CD4-positive, CD25-positive, alpha-beta regulatory T cell (primary cell): ENCODE measurements around the gene RNF151. TPM values are rescaled to one million over a fixed set of nuclear protein-coding genes. Genes with fewer than 3 reads are reported as not detected.
A peak's percentile ranks its signal among the peaks of the same experiment; 100 is the strongest.

Source experiments
- ATAC-seq, 2 donors: fragments of 150-1000 bp; cut with Tn5 transposase; one replicate each; pipeline ENCODE4 v1.10.0; 2021; ENCODE audit warnings: low read depth in 2 of 2, moderate number of reproducible peaks in 2 of 2, moderate library complexity in 1 of 2
- DNase-seq, 3 donors: peaks; one replicate each; pipeline versions ENCODE4 v3.0.0 to v3.0.0-alpha.2; 2012 to 2022; ENCODE audit warnings: mixed read lengths in 1 of 3
- H3K27ac ChIP-seq: one replicate; pipeline ENCODE4 v1.7.0; 2013; ENCODE audit warnings: mild to moderate bottlenecking, low read length; ENCODE audit not compliant: insufficient read depth, poor library complexity, severe bottlenecking
- H3K27me3 ChIP-seq: one replicate; pipeline ENCODE4 v1.7.0; 2013; ENCODE audit warnings: low read length; ENCODE audit not compliant: control insufficient read depth, insufficient read depth
- H3K36me3 ChIP-seq: one replicate; pipeline ENCODE4 v1.7.0; 2013; ENCODE audit warnings: mild to moderate bottlenecking, low read length, moderate library complexity; ENCODE audit not compliant: control insufficient read depth, insufficient read depth
- H3K4me1 ChIP-seq: 2 replicates; pipeline ENCODE4 v1.7.0; 2013; ENCODE audit warnings: mild to moderate bottlenecking, low read length; ENCODE audit not compliant: insufficient read depth, control insufficient read depth, poor library complexity, severe bottlenecking
- H3K4me3 ChIP-seq: one replicate; pipeline ENCODE4 v1.7.0; 2013; ENCODE audit warnings: low read depth, mild to moderate bottlenecking, low read length, moderate library complexity
- H3K9me3 ChIP-seq, 2 experiments: 1 replicate in 1 of 2; 2 replicates in 1 of 2; pipeline ENCODE4 v1.7.0; 2013; ENCODE audit warnings: low read length in 2 of 2, mild to moderate bottlenecking in 1 of 2, moderate library complexity in 1 of 2; ENCODE audit not compliant: control insufficient read depth in 2 of 2
- H3K27ac Mint-ChIP-seq, 3 donors: one replicate each; pipeline ENCODE4 v1.8.0; 2020 to 2022; ENCODE audit warnings: mild to moderate bottlenecking in 3 of 3, mixed read lengths in 3 of 3, moderate library complexity in 2 of 3
- H3K27me3 Mint-ChIP-seq: one replicate; pipeline ENCODE4 v1.8.0; 2022; ENCODE audit warnings: mild to moderate bottlenecking, mixed read lengths
- H3K36me3 Mint-ChIP-seq: one replicate; pipeline ENCODE4 v1.8.0; 2020; ENCODE audit warnings: mixed read lengths
- H3K4me1 Mint-ChIP-seq, 4 donors: one replicate each; pipeline ENCODE4 v1.8.0; 2020 to 2022; ENCODE audit warnings: mixed read lengths in 4 of 4, mild to moderate bottlenecking in 1 of 4
- H3K4me3 Mint-ChIP-seq, 4 donors: one replicate each; pipeline ENCODE4 v1.8.0; 2020 to 2022; ENCODE audit warnings: mild to moderate bottlenecking in 4 of 4, mixed read lengths in 4 of 4, moderate library complexity in 3 of 4
- H3K9me3 Mint-ChIP-seq, 7 donors: one replicate each; pipeline ENCODE4 v1.8.0; 2020 to 2022; ENCODE audit warnings: mixed read lengths in 7 of 7, mild to moderate bottlenecking in 3 of 7, moderate library complexity in 2 of 7
- polyA plus RNA-seq, 4 donors: library from polyadenylated mRNA; unstranded; fragments of 300-500 nt; fragmentation: Illumina TruSeq; gene quantifications; one replicate each; pipeline ENCODE4 v1.2.3, GENCODE V29; 2021
- total RNA-seq: library from RNA; stranded (reverse); gene quantifications from one replicate; pipeline ENCODE4 v1.2.3, GENCODE V29; 2022

The RNF151 gene
- total and polyA plus RNA-seq, 5 donors from 2014 or later, result not detected

GRCh38 chr16:1980030-1980769 is 13.5 kb downstream of the RNF151 start:
- no peak for DNase-seq
- no peaks in the 10 kb centered on the region for H3K9me3 ChIP-seq
- no peak for ATAC-seq
- Mint-ChIP-seq H3K36me3 (peaks cover 6% of the 10 kb centered on the region), H3K27me3 (peaks cover 27% of the 10 kb centered on the region), H3K27ac (no peak overlapping the region), H3K9me3 (no peaks in the 10 kb centered on the region), H3K4me1 (peaks cover 0 to 18% (median 5%) of the 10 kb centered on the region in 4 donors), H3K4me3 (peak overlapping the region in 1 of 4 donors; percentile 88)
- peaks cover 11% of the 10 kb centered on the region for H3K27me3 ChIP-seq
- peaks cover 28% of the 10 kb centered on the region for H3K36me3 ChIP-seq
- H3K27ac ChIP-seq, result no peak overlapping the region
- no peak overlapping the region for H3K4me3 ChIP-seq
- peaks cover 22% of the 10 kb centered on the region for H3K4me1 ChIP-seq

- Mint-ChIP-seq H3K27me3 (peaks cover 27% of the 10 kb centered on the region), H3K36me3 (peaks cover 5% of the 10 kb centered on the region), H3K4me3 (peak overlapping the region in 1 of 4 donors; percentile 88), H3K27ac (no peak overlapping the region), H3K4me1 (peaks cover 0 to 19% (median 5%) of the 10 kb centered on the region in 4 donors), H3K9me3 (no peaks in the 10 kb centered on the region)
- H3K27ac ChIP-seq, result no peak overlapping the region
- no peaks in the 10 kb centered on the region for H3K9me3 ChIP-seq
- peaks cover 25% of the 10 kb centered on the region for H3K4me1 ChIP-seq
- ATAC-seq, result no peak
- H3K4me3 ChIP-seq, result no peak overlapping the region
- H3K36me3 ChIP-seq, result peaks cover 23% of the 10 kb centered on the region
- DNase-seq, result no peak
- H3K27me3 ChIP-seq, result peaks cover 11% of the 10 kb centered on the region
Measured at GRCh38 chr16:1980770-1981087, 14.1 kb downstream of the RNF151 start.

GRCh38 chr16:1981398-1981836 is 14.8 kb downstream of the RNF151 start, which contains the start of gene NOXO1:
NOXO1 (minus strand) TSS chr16:1981469; CDS start chr16:1981179, 290 bp downstream.
- peaks cover 11% of the 10 kb centered on the region for H3K27me3 ChIP-seq
- H3K27ac Mint-ChIP-seq, result no peak within 1 kb of the TSS
- H3K4me3 Mint-ChIP-seq, result peak within 1 kb of the TSS; percentile 72 to 92 (median 86)
- no peaks in the 10 kb centered on the region for H3K9me3 Mint-ChIP-seq
- H3K36me3 ChIP-seq, result peaks cover 17% of the 10 kb centered on the region
- H3K27ac ChIP-seq, result no peak within 1 kb of the TSS
- H3K4me1 Mint-ChIP-seq, result peaks cover 0 to 19% (median 6%) of the 10 kb centered on the region in 4 donors
- peaks cover 25% of the 10 kb centered on the region for H3K4me1 ChIP-seq
- DNase-seq (no peak), ATAC-seq (no peak)
- H3K36me3 Mint-ChIP-seq, result no peaks in the 10 kb centered on the region
- H3K9me3 ChIP-seq, result no peaks in the 10 kb centered on the region
- peaks cover 27% of the 10 kb centered on the region for H3K27me3 Mint-ChIP-seq
- H3K4me3 ChIP-seq, result no peak within 1 kb of the TSS

- DNase-seq, result no peak
- no peak overlapping the region for H3K4me3 ChIP-seq
- Mint-ChIP-seq H3K9me3 (no peaks in the 10 kb centered on the region), H3K36me3 (no peaks in the 10 kb centered on the region), H3K27ac (no peak overlapping the region), H3K4me3 (peak overlapping the region; percentile 28 to 92 (median 80)), H3K4me1 (peaks cover 0 to 19% (median 8%) of the 10 kb centered on the region in 4 donors), H3K27me3 (peaks cover 32% of the 10 kb centered on the region)
- no peak overlapping the region for H3K27ac ChIP-seq
- no peak for ATAC-seq
- H3K4me1 ChIP-seq, result peaks cover 25% of the 10 kb centered on the region
- H3K36me3 ChIP-seq, result peaks cover 11% of the 10 kb centered on the region
- H3K27me3 ChIP-seq, result peaks cover 11% of the 10 kb centered on the region
- H3K9me3 ChIP-seq, result no peaks in the 10 kb centered on the region
Measured at GRCh38 chr16:1982013-1982433, 15.4 kb downstream of the RNF151 start.

- H3K4me3 Mint-ChIP-seq, result peak overlapping the region; percentile 80 to 92 (median 86)
- H3K9me3 Mint-ChIP-seq, result peaks cover 0 to 2% (median 0%) of the 10 kb centered on the region in 7 donors
- H3K27ac ChIP-seq, result peak overlapping the region; percentile 60
- peaks cover 36% of the 10 kb centered on the region for H3K27me3 Mint-ChIP-seq
- H3K4me1 Mint-ChIP-seq, result peaks cover 0 to 19% (median 8%) of the 10 kb centered on the region in 4 donors
- no peak for ATAC-seq
- no peaks in the 10 kb centered on the region for H3K9me3 ChIP-seq
- H3K27me3 ChIP-seq, result peaks cover 11% of the 10 kb centered on the region
- H3K4me1 ChIP-seq, result peaks cover 25% of the 10 kb centered on the region
- no peaks in the 10 kb centered on the region for H3K36me3 Mint-ChIP-seq
- H3K4me3 ChIP-seq, result peak overlapping the region; percentile 55
- H3K27ac Mint-ChIP-seq, result no peak overlapping the region
- peaks cover 5% of the 10 kb centered on the region for H3K36me3 ChIP-seq
- no peak for DNase-seq
Measured at GRCh38 chr16:1982991-1983543, 16.4 kb downstream of the RNF151 start.

- Mint-ChIP-seq H3K27ac (peak within 1 kb of the TSS in 2 of 3 donors; percentile 62 to 76), H3K36me3 (no peaks in the 10 kb centered on the region), H3K27me3 (peaks cover 38% of the 10 kb centered on the region), H3K9me3 (peaks cover 0 to 2% (median 0%) of the 10 kb centered on the region in 7 donors), H3K4me3 (peak within 1 kb of the TSS; percentile 80 to 92 (median 86)), H3K4me1 (peaks cover 0 to 23% (median 9%) of the 10 kb centered on the region in 4 donors)
- peak; percentile 71 to 76 for ATAC-seq
- Histone ChIP-seq H3K9me3 (no peaks in the 10 kb centered on the region), H3K27me3 (peaks cover 14% of the 10 kb centered on the region), H3K4me1 (peaks cover 25% of the 10 kb centered on the region), H3K4me3 (peak within 1 kb of the TSS; percentile 55), H3K36me3 (no peaks in the 10 kb centered on the region), H3K27ac (peak within 1 kb of the TSS; percentile 60)
- DNase-seq, result peak; percentile 53 to 69 (median 55)
Measured at GRCh38 chr16:1983544-1984346, 17.1 kb downstream of the RNF151 start, which contains the start of gene GFER. GFER (plus strand) TSS chr16:1984193; CDS start chr16:1984219, 26 bp downstream.
